ENCODE measurements around the gene SOX15. TPM values are rescaled to one million over a fixed set of nuclear protein-coding genes. Genes with fewer than 3 reads are reported as not detected.

Gene SOX15
- total RNA-seq, 1 donor from 2014 or later: 0.67 TPM

- intact Hi-C loops (cut with DNase I): no loop called here
- peak overlapping the region; percentile 2 for H3K27ac ChIP-seq
- ATAC-seq (no peak), DNase-seq (no peak)
- peaks cover 51% of the 10 kb centered on the region for H3K36me3 ChIP-seq
- H3K27me3 ChIP-seq: no peaks in the 10 kb centered on the region
- no peak for TF ChIP-seq CTCF (IDR thresholded peaks at IDR 0.05)
- H3K9me3 ChIP-seq: no peaks in the 10 kb centered on the region
- peak overlapping the region; percentile 72 for H3K4me3 ChIP-seq
- H3K4me1 ChIP-seq: peaks cover 65% of the 10 kb centered on the region
Measured at GRCh38 chr17:7577327-7578199, 12.3 kb downstream of the SOX15 start.

GRCh38 chr17:7576432-7576937 is 13.4 kb downstream of the SOX15 start:
- Histone ChIP-seq H3K27ac (no peak overlapping the region), H3K9me3 (no peaks in the 10 kb centered on the region), H3K27me3 (no peaks in the 10 kb centered on the region), H3K4me3 (peak overlapping the region; percentile 12), H3K4me1 (peaks cover 63% of the 10 kb centered on the region), H3K36me3 (peaks cover 51% of the 10 kb centered on the region)
- DNase-seq (no peak), ATAC-seq (no peak)
- TF ChIP-seq CTCF (IDR thresholded peaks at IDR 0.05): no peak
- intact Hi-C loops (cut with DNase I): no loop called here

GRCh38 chr17:7575959-7576358 is 13.9 kb downstream of the SOX15 start:
- Histone ChIP-seq H3K4me3 (no peak overlapping the region), H3K27ac (no peak overlapping the region), H3K36me3 (peaks cover 55% of the 10 kb centered on the region), H3K27me3 (no peaks in the 10 kb centered on the region), H3K4me1 (peaks cover 61% of the 10 kb centered on the region), H3K9me3 (no peaks in the 10 kb centered on the region)
- ATAC-seq (no peak), DNase-seq (no peak)
- intact Hi-C loops (cut with DNase I): no loop called here
- TF ChIP-seq CTCF (IDR thresholded peaks at IDR 0.05): no peak

- DNase-seq: no peak
Measured at GRCh38 chr17:7575481-7575883, 14.4 kb downstream of the SOX15 start.

More at GRCh38 chr17:7575481-7575883, 14.4 kb downstream of the SOX15 start:
- intact Hi-C loops (cut with DNase I): no loop called here
- H3K4me3 ChIP-seq: peak overlapping the region; percentile 99
- no peak overlapping the region for H3K27ac ChIP-seq
- no peaks in the 10 kb centered on the region for H3K27me3 ChIP-seq
- no peaks in the 10 kb centered on the region for H3K9me3 ChIP-seq
- H3K36me3 ChIP-seq: peaks cover 60% of the 10 kb centered on the region
- no peak for TF ChIP-seq CTCF (IDR thresholded peaks at IDR 0.05)
- peaks cover 61% of the 10 kb centered on the region for H3K4me1 ChIP-seq
- ATAC-seq: no peak
